Mesendoderm (in vitro differentiated cells): Measurements from ENCODE around the gene RBMS3.

Source experiments
- DNase-seq: peaks from one replicate; pipeline ENCODE4 v3.0.0; 2013
- H2AK5ac ChIP-seq: 2 replicates; pipeline ENCODE4 v1.6.1; 2013; ENCODE audit warnings: low read length, inconsistent platforms
- H2BK120ac ChIP-seq: 2 replicates; pipeline ENCODE4 v1.6.1; 2013; ENCODE audit warnings: low read depth, mild to moderate bottlenecking, low read length, moderate library complexity, mixed read lengths
- H2BK15ac ChIP-seq: replicated peaks from 2 replicates; pipeline ENCODE4 v1.6.1; 2013; ENCODE audit warnings: low read depth, mild to moderate bottlenecking, moderate library complexity
- H2BK5ac ChIP-seq: 2 replicates; pipeline ENCODE4 v1.6.1; 2013; ENCODE audit warnings: low read length, inconsistent platforms
- H3K18ac ChIP-seq: 2 replicates; pipeline ENCODE4 v1.6.1; 2013; ENCODE audit warnings: mild to moderate bottlenecking, low read length, mixed read lengths
- H3K23ac ChIP-seq: one replicate; pipeline ENCODE4 v1.6.1; 2013; ENCODE audit warnings: low read length
- H3K27ac ChIP-seq: 2 replicates; pipeline ENCODE4 v1.5.1; 2013; ENCODE audit warnings: low read depth, mild to moderate bottlenecking, inconsistent platforms, low read length, moderate library complexity
- H3K27me3 ChIP-seq: 2 replicates; pipeline ENCODE4 v1.6.1; 2013; ENCODE audit warnings: low read length, control low read depth, mild to moderate bottlenecking, inconsistent platforms; ENCODE audit not compliant: insufficient read depth, poor library complexity
- H3K36me3 ChIP-seq: 2 replicates; pipeline ENCODE4 v1.6.1; 2013; ENCODE audit warnings: low read length, inconsistent platforms; ENCODE audit not compliant: control insufficient read depth, insufficient read depth
- H3K4ac ChIP-seq: one replicate; pipeline ENCODE4 v1.6.1; 2013; ENCODE audit warnings: low read depth, mild to moderate bottlenecking, low read length, moderate library complexity
- H3K4me1 ChIP-seq: 2 replicates; pipeline ENCODE4 v1.6.1; 2013; ENCODE audit warnings: low read depth, low read length, inconsistent platforms; ENCODE audit not compliant: control insufficient read depth
- H3K4me2 ChIP-seq: 2 replicates; pipeline ENCODE4 v1.6.1; 2013; ENCODE audit warnings: low read length
- H3K4me3 ChIP-seq: 2 replicates; pipeline ENCODE4 v1.5.1; 2013; ENCODE audit warnings: mild to moderate bottlenecking, low read length
- H3K56ac ChIP-seq: one replicate; pipeline ENCODE4 v1.6.1; 2013; ENCODE audit warnings: low read length
- H3K79me1 ChIP-seq: 2 replicates; pipeline ENCODE4 v1.6.1; 2013; ENCODE audit warnings: low read length, inconsistent platforms
- H3K79me2 ChIP-seq: 2 replicates; pipeline ENCODE4 v1.6.1; 2013; ENCODE audit warnings: mild to moderate bottlenecking, low read length; ENCODE audit not compliant: control insufficient read depth, insufficient read depth
- H3K9ac ChIP-seq: 2 replicates; pipeline ENCODE4 v1.6.1; 2013; ENCODE audit warnings: low read length, inconsistent platforms
- H4K5ac ChIP-seq: one replicate; pipeline ENCODE4 v1.6.1; 2013; ENCODE audit warnings: low read length
- H4K8ac ChIP-seq: one replicate; pipeline ENCODE4 v1.6.1; 2013; ENCODE audit warnings: low read depth, mild to moderate bottlenecking, control low read depth, low read length, moderate library complexity
- WGBS: extraction: QIAGEN DNeasy Blood & Tissue Kit; methylation state at CpG from one replicate; pipeline ENCODE4 v1.1.7; 2013; ENCODE audit warnings: low lambda C conversion rate, missing lambda C conversion rate; ENCODE audit not compliant: insufficient coverage; ENCODE audit errors: extremely low coverage; 5-methylcytosine and 5-hydroxymethylcytosine counted together

The RBMS3 gene

DNA sequence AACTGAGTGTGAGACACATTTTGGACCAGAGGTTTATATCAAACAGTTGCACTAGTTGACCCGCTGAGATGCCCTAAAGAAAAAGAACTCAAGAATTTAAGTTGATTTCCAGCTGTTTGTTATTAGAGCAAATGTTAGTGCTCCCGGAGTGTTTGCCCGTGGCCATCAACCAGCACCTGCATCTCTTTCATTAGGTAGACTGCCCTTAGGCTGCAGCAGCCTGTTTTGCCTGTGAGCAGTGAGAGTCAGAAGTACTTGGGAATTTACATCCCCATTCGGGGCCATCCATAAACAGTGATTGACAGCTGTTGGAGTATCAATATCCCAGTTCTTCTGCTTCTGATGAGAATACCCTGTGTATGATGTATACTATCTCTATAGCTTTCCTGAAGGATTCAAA is 492.6 kb downstream of the RBMS3 start:
- Histone ChIP-seq H3K4me1 (no peaks in the 10 kb centered on the region), H3K36me3 (no peaks in the 10 kb centered on the region), H2BK120ac (no peak overlapping the region), H3K79me1 (no peaks in the 10 kb centered on the region), H3K27me3 (no peaks in the 10 kb centered on the region), H3K4me2 (no peak overlapping the region), H3K9ac (no peak overlapping the region), H3K23ac (no peak overlapping the region), H3K27ac (no peak overlapping the region), H2BK5ac (no peak overlapping the region), H3K4ac (no peak overlapping the region), H2AK5ac (no peak overlapping the region), H2BK15ac (no peak overlapping the region), H3K56ac (no peak overlapping the region), H4K5ac (no peak overlapping the region), H3K4me3 (no peak overlapping the region), H3K79me2 (no peaks in the 10 kb centered on the region), H4K8ac (no peak overlapping the region), H3K18ac (no peak overlapping the region)
- no peak for DNase-seq
- WGBS = no CpG with 5 or more reads among the region's 4 CpGs

DNA sequence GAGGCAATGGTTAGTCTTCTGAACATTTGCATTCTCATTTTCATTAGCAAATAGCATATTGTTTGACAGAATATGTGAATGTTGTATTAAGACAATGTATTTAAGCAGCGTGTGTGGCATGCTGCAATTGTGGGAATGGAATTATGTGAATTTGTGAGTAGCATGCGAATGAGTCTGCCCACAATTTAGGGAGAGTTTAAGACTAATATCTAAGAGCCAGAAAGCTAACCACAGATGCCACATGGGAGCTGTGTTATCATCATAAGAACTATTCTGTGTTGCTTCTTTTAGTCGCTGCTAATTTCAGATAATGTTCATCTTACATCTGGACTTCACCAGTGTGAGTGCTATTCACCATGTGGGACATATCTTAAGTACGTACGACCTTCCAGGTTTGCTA is 494.5 kb downstream of the RBMS3 start:
- Histone ChIP-seq H3K79me2 (no peaks in the 10 kb centered on the region), H3K18ac (no peak overlapping the region), H3K4me2 (no peak overlapping the region), H3K4me1 (no peaks in the 10 kb centered on the region), H4K8ac (no peak overlapping the region), H3K36me3 (no peaks in the 10 kb centered on the region), H4K5ac (no peak overlapping the region), H3K56ac (no peak overlapping the region), H2BK120ac (no peak overlapping the region), H2BK15ac (no peak overlapping the region), H3K9ac (no peak overlapping the region), H3K79me1 (no peaks in the 10 kb centered on the region), H3K4ac (no peak overlapping the region), H3K27me3 (no peaks in the 10 kb centered on the region), H2BK5ac (no peak overlapping the region), H2AK5ac (no peak overlapping the region), H3K23ac (no peak overlapping the region), H3K27ac (no peak overlapping the region), H3K4me3 (no peak overlapping the region)
- no peak for DNase-seq
- WGBS = 100% methylated on average over 1 of the region's 5 CpGs

GRCh38 chr3:29777869-29778268 is 497.0 kb downstream of the RBMS3 start:
- Histone ChIP-seq H2BK5ac (no peak overlapping the region), H3K27me3 (no peaks in the 10 kb centered on the region), H3K36me3 (no peaks in the 10 kb centered on the region), H3K18ac (no peak overlapping the region), H4K8ac (no peak overlapping the region), H2BK15ac (no peak overlapping the region), H3K23ac (no peak overlapping the region), H3K4me3 (no peak overlapping the region), H4K5ac (no peak overlapping the region), H3K4ac (no peak overlapping the region), H3K9ac (no peak overlapping the region), H3K56ac (no peak overlapping the region), H3K79me2 (no peaks in the 10 kb centered on the region), H3K4me2 (no peak overlapping the region), H3K4me1 (no peaks in the 10 kb centered on the region), H3K79me1 (no peaks in the 10 kb centered on the region), H2AK5ac (no peak overlapping the region), H3K27ac (no peak overlapping the region), H2BK120ac (no peak overlapping the region)
- no CpG with 5 or more reads among the region's 1 CpG for WGBS
- DNase-seq = no peak

- Histone ChIP-seq H2BK5ac (no peak overlapping the region), H3K27ac (no peak overlapping the region), H3K56ac (no peak overlapping the region), H3K27me3 (no peaks in the 10 kb centered on the region), H3K79me1 (no peaks in the 10 kb centered on the region), H3K36me3 (no peaks in the 10 kb centered on the region), H4K8ac (no peak overlapping the region), H3K18ac (no peak overlapping the region), H3K4me1 (no peaks in the 10 kb centered on the region), H2BK15ac (no peak overlapping the region), H3K4ac (no peak overlapping the region), H3K23ac (no peak overlapping the region), H3K79me2 (no peaks in the 10 kb centered on the region), H3K4me3 (no peak overlapping the region), H3K9ac (no peak overlapping the region), H3K4me2 (no peak overlapping the region), H4K5ac (no peak overlapping the region), H2BK120ac (no peak overlapping the region), H2AK5ac (no peak overlapping the region)
- DNase-seq = no peak
- no CpG with 5 or more reads among the region's 1 CpG for WGBS
These were observed 508.8 kb downstream of the RBMS3 start for GRCh38 chr3:29789686-29790085.

- no peaks in the 10 kb centered on the region for H3K27me3 ChIP-seq
These were observed 515.9 kb downstream of the RBMS3 start for GRCh38 chr3:29796808-29797207.

DNA sequence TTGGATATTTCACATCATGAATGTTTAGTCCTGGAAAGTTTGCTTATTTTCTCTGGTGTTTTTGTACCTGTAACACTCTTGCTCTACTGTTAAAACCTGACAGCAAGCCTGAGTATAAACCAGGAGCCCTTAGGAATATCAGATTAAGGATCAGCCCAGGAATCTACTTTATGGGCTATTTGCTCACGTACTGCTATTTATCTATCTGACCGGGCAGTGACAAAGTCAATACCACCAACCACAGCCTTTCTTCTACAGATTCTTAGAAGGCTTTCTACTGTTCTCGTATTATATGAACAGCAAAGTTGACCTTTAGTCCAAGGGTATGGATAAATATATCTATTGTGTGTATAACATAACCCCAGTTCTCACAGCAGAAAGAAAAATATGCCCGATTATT is 521.2 kb downstream of the RBMS3 start:
- no peak overlapping the region for H3K18ac ChIP-seq
- H2BK5ac ChIP-seq = no peak overlapping the region
- no CpG with 5 or more reads among the region's 4 CpGs for WGBS
- H3K36me3 ChIP-seq = no peaks in the 10 kb centered on the region
- H3K79me2 ChIP-seq = no peaks in the 10 kb centered on the region
- H3K4ac ChIP-seq = no peak overlapping the region
- H3K79me1 ChIP-seq = no peaks in the 10 kb centered on the region
- no peak for DNase-seq
- no peak overlapping the region for H3K4me3 ChIP-seq
- H3K23ac ChIP-seq = no peak overlapping the region
- no peaks in the 10 kb centered on the region for H3K27me3 ChIP-seq
- no peak overlapping the region for H3K9ac ChIP-seq
- no peak overlapping the region for H4K5ac ChIP-seq
- H2AK5ac ChIP-seq = no peak overlapping the region
- no peak overlapping the region for H4K8ac ChIP-seq
- no peaks in the 10 kb centered on the region for H3K4me1 ChIP-seq
- H3K4me2 ChIP-seq = no peak overlapping the region
- no peak overlapping the region for H2BK120ac ChIP-seq
- H3K56ac ChIP-seq = no peak overlapping the region
- no peak overlapping the region for H2BK15ac ChIP-seq
- H3K27ac ChIP-seq = no peak overlapping the region

More at GRCh38 chr3:29796808-29797207, 515.9 kb downstream of the RBMS3 start:
- Histone ChIP-seq H3K79me2 (no peaks in the 10 kb centered on the region), H3K36me3 (no peaks in the 10 kb centered on the region), H2BK5ac (no peak overlapping the region), H4K5ac (no peak overlapping the region), H2AK5ac (no peak overlapping the region), H2BK15ac (no peak overlapping the region), H3K4ac (no peak overlapping the region), H3K9ac (no peak overlapping the region), H3K23ac (no peak overlapping the region), H3K4me1 (no peaks in the 10 kb centered on the region), H4K8ac (no peak overlapping the region), H2BK120ac (no peak overlapping the region), H3K27ac (no peak overlapping the region), H3K18ac (no peak overlapping the region), H3K56ac (no peak overlapping the region), H3K4me2 (no peak overlapping the region), H3K79me1 (no peaks in the 10 kb centered on the region), H3K4me3 (no peak overlapping the region)
- no peak for DNase-seq
- no CpG with 5 or more reads among the region's 8 CpGs for WGBS
